ENCODE measurements around the gene TPSAB1. TPM values are rescaled to one million over a fixed set of nuclear protein-coding genes. Genes with fewer than 3 reads are reported as not detected.
A peak's percentile ranks its signal among the peaks of the same experiment; 100 is the strongest.

TPSAB1 gene
- total RNA-seq, 2 experiments from 2014 or later, result not detected

- TF ChIP-seq EZH2phosphoT487 (IDR thresholded peaks at IDR 0.05; ENCODE audit: borderline replicate concordance, low read depth, low read length) (no peak), CTCF (conservative IDR thresholded peaks at IDR 0.05; ENCODE audit: low read length) (no peak)
- H3K36me3 ChIP-seq (ENCODE audit: insufficient read depth, low read length), result no peaks in the 10 kb centered on the region
- intact Hi-C loops (cut with micrococcal nuclease; ENCODE audit: unreplicated experiment), result no loop called here
- no TSS peak for BruUV-seq (replicated peaks)
- no peak overlapping the region for H3K4me2 ChIP-seq (ENCODE audit: low read length)
- H3K79me2 ChIP-seq (ENCODE audit: insufficient read depth, low read depth, low read length), result no peaks in the 10 kb centered on the region
- no peak overlapping the region for H3K4me3 ChIP-seq (ENCODE audit: low read depth, low read length, poor library complexity, severe bottlenecking)
- no peaks in the 10 kb centered on the region for H3K4me1 ChIP-seq (ENCODE audit: insufficient read depth, low read length, poor library complexity, severe bottlenecking)
- ChIA-PET POLR2A (no interaction called here), CTCF (ENCODE audit: unreplicated experiment) (no interaction called here)
- H3K9me3 ChIP-seq (ENCODE audit: low read length), result no peaks in the 10 kb centered on the region
- no peak for DNase-seq (ENCODE audit: low spot score)
- no peak overlapping the region for H3K27ac ChIP-seq (ENCODE audit: low read depth, low read length, poor library complexity, severe bottlenecking)
- no peak overlapping the region for H2AFZ ChIP-seq (ENCODE audit: low read length)
- H4K20me1 ChIP-seq (ENCODE audit: insufficient read depth, low read length), result no peaks in the 10 kb centered on the region
- H3K9me2 ChIP-seq (ENCODE audit: insufficient read depth, low read length), result no peaks in the 10 kb centered on the region
Observed at GRCh38 chr16:1287982-1288670, 47.6 kb downstream of the TPSAB1 start.

DNA sequence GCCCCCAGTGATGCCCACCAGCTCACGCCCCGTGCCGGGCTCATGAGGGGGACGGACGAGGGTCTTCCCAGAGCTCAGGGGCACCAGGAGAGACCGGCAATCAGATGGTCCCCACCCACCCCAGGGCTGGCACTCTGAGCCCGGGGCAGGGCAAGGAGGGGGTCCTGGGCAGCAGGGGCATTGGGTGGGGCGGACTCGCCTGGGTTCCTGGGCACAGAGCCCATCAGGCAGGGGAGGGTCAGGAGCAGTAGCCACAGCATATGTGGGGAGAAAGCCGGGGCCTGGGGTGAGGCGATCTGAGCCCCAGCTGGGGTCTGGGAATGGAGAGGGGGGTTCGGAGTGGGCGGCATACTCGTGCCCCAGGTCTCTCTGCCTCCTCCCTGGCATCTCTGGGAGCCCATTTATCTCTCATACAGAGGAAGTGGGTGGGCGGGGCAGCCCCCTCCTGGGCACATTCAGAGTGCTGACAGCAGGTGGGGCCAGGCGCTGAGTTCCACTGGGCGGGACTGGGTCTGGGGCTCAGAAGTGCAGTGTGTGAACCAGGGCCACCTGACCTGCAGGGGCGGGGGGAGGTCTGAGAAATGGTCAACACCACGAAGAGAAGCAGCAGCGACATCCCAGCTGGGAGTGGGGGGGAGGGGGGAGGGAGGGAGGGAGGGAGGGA, 48.4 kb downstream of the TPSAB1 start:
- Histone ChIP-seq H2AFZ (ENCODE audit: low read length) (no peak overlapping the region), H3K36me3 (ENCODE audit: insufficient read depth, low read length) (no peaks in the 10 kb centered on the region), H3K4me3 (ENCODE audit: low read depth, low read length, poor library complexity, severe bottlenecking) (no peak overlapping the region), H3K27ac (ENCODE audit: low read depth, low read length, poor library complexity, severe bottlenecking) (no peak overlapping the region), H3K9me2 (ENCODE audit: insufficient read depth, low read length) (no peaks in the 10 kb centered on the region), H3K9me3 (ENCODE audit: low read length) (no peaks in the 10 kb centered on the region), H3K4me1 (ENCODE audit: insufficient read depth, low read length, poor library complexity, severe bottlenecking) (no peaks in the 10 kb centered on the region), H3K79me2 (ENCODE audit: insufficient read depth, low read depth, low read length) (no peaks in the 10 kb centered on the region), H4K20me1 (ENCODE audit: insufficient read depth, low read length) (no peaks in the 10 kb centered on the region), H3K4me2 (ENCODE audit: low read length) (no peak overlapping the region)
- intact Hi-C loops (cut with micrococcal nuclease; ENCODE audit: unreplicated experiment), result no loop called here
- BruUV-seq (replicated peaks), result no TSS peak
- TF ChIP-seq CTCF (conservative IDR thresholded peaks at IDR 0.05; ENCODE audit: low read length) (no peak), EZH2phosphoT487 (IDR thresholded peaks at IDR 0.05; ENCODE audit: borderline replicate concordance, low read depth, low read length) (no peak)
- POLR2A ChIA-PET, result no interaction called here
- CTCF ChIA-PET (ENCODE audit: unreplicated experiment), result no interaction called here
- peak; percentile 21 for DNase-seq (ENCODE audit: low spot score)

DNA sequence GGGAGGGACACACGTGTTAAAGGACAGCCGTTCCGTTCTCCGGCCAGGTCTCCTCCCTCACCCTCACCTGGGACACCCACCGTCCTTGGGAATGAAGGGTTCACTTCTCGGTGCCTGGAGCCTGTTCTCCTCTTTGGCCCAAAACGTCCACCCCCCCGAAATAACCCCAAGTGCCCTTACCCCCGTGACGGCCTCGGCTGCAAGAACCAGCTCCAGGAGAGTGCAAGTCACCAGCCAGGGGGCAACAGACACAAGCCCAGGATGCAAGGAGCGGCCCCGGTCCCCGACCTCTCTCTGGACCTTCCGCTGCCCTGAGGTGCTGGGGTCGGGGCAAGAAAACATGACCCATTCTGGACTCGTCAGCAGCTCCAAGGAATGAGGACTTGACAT, 49.0 kb downstream of the TPSAB1 start:
- intact Hi-C loops (cut with micrococcal nuclease; ENCODE audit: unreplicated experiment), result no loop called here

More for the DNA sequence above, 49.0 kb downstream of the TPSAB1 start:
- H3K79me2 ChIP-seq (ENCODE audit: insufficient read depth, low read depth, low read length), result no peaks in the 10 kb centered on the region
- no peak for DNase-seq (ENCODE audit: low spot score)
- no TSS peak for BruUV-seq (replicated peaks)
- no peak overlapping the region for H3K4me3 ChIP-seq (ENCODE audit: low read depth, low read length, poor library complexity, severe bottlenecking)
- no peak for TF ChIP-seq CTCF (conservative IDR thresholded peaks at IDR 0.05; ENCODE audit: low read length)
- TF ChIP-seq EZH2phosphoT487 (IDR thresholded peaks at IDR 0.05; ENCODE audit: borderline replicate concordance, low read depth, low read length), result no peak
- H3K4me1 ChIP-seq (ENCODE audit: insufficient read depth, low read length, poor library complexity, severe bottlenecking), result no peaks in the 10 kb centered on the region
- CTCF ChIA-PET (ENCODE audit: unreplicated experiment), result interaction anchor here (0.6 kb wide), 1 partner anchor 53 kb away, joined by 3 read pairs; no protein-coding TSS in a partner anchor
- H3K9me3 ChIP-seq (ENCODE audit: low read length), result no peaks in the 10 kb centered on the region
- no peaks in the 10 kb centered on the region for H3K9me2 ChIP-seq (ENCODE audit: insufficient read depth, low read length)
- H4K20me1 ChIP-seq (ENCODE audit: insufficient read depth, low read length), result no peaks in the 10 kb centered on the region
- POLR2A ChIA-PET, result no interaction called here
- no peak overlapping the region for H3K4me2 ChIP-seq (ENCODE audit: low read length)
- H3K36me3 ChIP-seq (ENCODE audit: insufficient read depth, low read length), result no peaks in the 10 kb centered on the region
- H3K27ac ChIP-seq (ENCODE audit: low read depth, low read length, poor library complexity, severe bottlenecking), result no peak overlapping the region
- H2AFZ ChIP-seq (ENCODE audit: low read length), result no peak overlapping the region

Data from OCI-LY7 (cell line).